ENCODE data around the gene PILRA.

PILRA gene

GRCh38 chr7:100413889-100414288, 40.6 kb downstream of the PILRA start:
- DNase-seq, result no peak

- DNase-seq, result no peak
These were observed 42.2 kb downstream of the PILRA start for GRCh38 chr7:100415448-100415847.

- no peak for DNase-seq
These were observed 45.8 kb downstream of the PILRA start for GRCh38 chr7:100418930-100419659.

GRCh38 chr7:100419660-100420226, 46.5 kb downstream of the PILRA start:
- DNase-seq, result no peak

- no peak for DNase-seq
These were observed 50.0 kb downstream of the PILRA start for GRCh38 chr7:100423315-100423714.

GRCh38 chr7:100425347-100425746, 52.1 kb downstream of the PILRA start:
- DNase-seq, result no peak

- no peak for DNase-seq
These were observed 53.2 kb downstream of the PILRA start for GRCh38 chr7:100426516-100426915.

GRCh38 chr7:100427762-100428198, 54.5 kb downstream of the PILRA start:
- DNase-seq, result no peak

- peak; percentile 97 for DNase-seq
These were observed 55.1 kb downstream of the PILRA start, which contains the start of gene ZCWPW1 for GRCh38 chr7:100428199-100428966. Gene ZCWPW1, minus strand, starts transcription at chr7:100428703. Its CDS starts 8,054 bp downstream, at chr7:100420649.

GRCh38 chr7:100428967-100429636, 55.8 kb downstream of the PILRA start:
- DNase-seq, result peak; percentile 100

GRCh38 chr7:100429637-100430492, 56.6 kb downstream of the PILRA start, which contains the start of gene MEPCE:
Gene MEPCE, plus strand, starts transcription at chr7:100429831. Its CDS starts 188 bp downstream, at chr7:100430019.
- peak; percentile 96 for DNase-seq

- peak; percentile 57 for DNase-seq
These were observed 57.4 kb downstream of the PILRA start for GRCh38 chr7:100430493-100431285.

- DNase-seq, result no peak
These were observed 58.0 kb downstream of the PILRA start for GRCh38 chr7:100431286-100431735.

GRCh38 chr7:100432053-100432452, 58.8 kb downstream of the PILRA start:
- DNase-seq, result no peak

GRCh38 chr7:100432621-100433275, 59.5 kb downstream of the PILRA start:
- DNase-seq, result no peak

- DNase-seq, result no peak
These were observed 59.9 kb downstream of the PILRA start for GRCh38 chr7:100433276-100433591.

GRCh38 chr7:100433592-100434296, 60.5 kb downstream of the PILRA start:
- DNase-seq, result no peak

GRCh38 chr7:100434297-100435144, 61.2 kb downstream of the PILRA start:
- DNase-seq, result no peak

All from stimulated activated CD4-positive, alpha-beta T cell treated with anti-CD3 and anti-CD28 coated beads, Interleukin-1b, Interleukin-23, amount 100 ng/mL, for 48 hours (primary cell).